KMS-11 (cell line): Measurements from ENCODE around the gene VWF.

Experiments used
- H2AFZ ChIP-seq: fragments of 200-600 bp; sonication (generic); 2 replicates; pipeline ENCODE4 v1.6.1; 2016; ENCODE audit warnings: antibody characterized with exemption, mixed run types, low read depth
- H3K27ac ChIP-seq: fragments of 200-600 bp; sonication (generic); 2 replicates; pipeline ENCODE4 v1.6.1; 2016; ENCODE audit warnings: mild to moderate bottlenecking, mixed run types
- H3K27me3 ChIP-seq: fragments of 200-600 bp; sonication (generic); 2 replicates; pipeline ENCODE4 v1.6.1; 2017; ENCODE audit warnings: mild to moderate bottlenecking, low read depth, mixed run types, moderate library complexity; ENCODE audit not compliant: insufficient read depth
- H3K36me3 ChIP-seq: fragments of 200-600 bp; sonication (generic); 2 replicates; pipeline ENCODE4 v1.6.1; 2017; ENCODE audit warnings: mild to moderate bottlenecking, mixed run types; ENCODE audit not compliant: insufficient read depth
- H3K4me1 ChIP-seq: fragments of 200-600 bp; sonication (generic); 2 replicates; pipeline ENCODE4 v1.6.1; 2016; ENCODE audit warnings: mild to moderate bottlenecking, low read depth, mixed run types; ENCODE audit not compliant: poor library complexity, severe bottlenecking
- H3K4me2 ChIP-seq: fragments of 200-600 bp; sonication (generic); 2 replicates; pipeline ENCODE4 v1.7.0; 2016; ENCODE audit warnings: mild to moderate bottlenecking, mixed run types
- H3K4me3 ChIP-seq: fragments of 200-600 bp; sonication (generic); IDR thresholded peaks from 2 replicates; pipeline ENCODE4 v1.6.1; 2017; ENCODE audit warnings: low read depth, low read length, mixed read lengths; ENCODE audit not compliant: insufficient read depth
- H3K79me2 ChIP-seq: fragments of 200-600 bp; sonication (generic); 2 replicates; pipeline ENCODE4 v1.6.1; 2016; ENCODE audit warnings: low read depth, mixed run types; ENCODE audit not compliant: insufficient read depth
- H3K9ac ChIP-seq: fragments of 200-600 bp; sonication (generic); 2 replicates; pipeline ENCODE4 v1.6.1; 2016; ENCODE audit warnings: mild to moderate bottlenecking, mixed run types
- H4K20me1 ChIP-seq: fragments of 200-600 bp; sonication (generic); 2 replicates; pipeline ENCODE4 v1.6.1; 2016; ENCODE audit warnings: mild to moderate bottlenecking, mixed run types; ENCODE audit not compliant: insufficient read depth
- CTCF ChIP-seq: fragments of 200-600 bp; sonication (generic); conservative IDR thresholded peaks from 2 replicates; pipeline ENCODE4 v1.6.1; 2017; ENCODE audit warnings: low read depth, mild to moderate bottlenecking, antibody characterized with exemption, low read length, moderate library complexity, mixed read lengths

The VWF gene

GRCh38 chr12:5909560-5909959 lies 214.9 kb downstream of the VWF start:
- Histone ChIP-seq H4K20me1 (no peaks in the 10 kb centered on the region), H3K36me3 (no peaks in the 10 kb centered on the region), H2AFZ (no peak overlapping the region), H3K27ac (no peak overlapping the region), H3K4me2 (no peak overlapping the region), H3K4me3 (no peak overlapping the region), H3K4me1 (no peaks in the 10 kb centered on the region), H3K9ac (no peak overlapping the region), H3K27me3 (no peaks in the 10 kb centered on the region), H3K79me2 (no peaks in the 10 kb centered on the region)
- no peak for TF ChIP-seq CTCF

- H3K27ac ChIP-seq: no peak overlapping the region
- H3K4me3 ChIP-seq: no peak overlapping the region
- no peaks in the 10 kb centered on the region for H3K4me1 ChIP-seq
- no peak overlapping the region for H3K9ac ChIP-seq
- H4K20me1 ChIP-seq: no peaks in the 10 kb centered on the region
- TF ChIP-seq CTCF: no peak
- H3K79me2 ChIP-seq: no peaks in the 10 kb centered on the region
- no peak overlapping the region for H3K4me2 ChIP-seq
- H3K36me3 ChIP-seq: no peaks in the 10 kb centered on the region
- no peaks in the 10 kb centered on the region for H3K27me3 ChIP-seq
- no peak overlapping the region for H2AFZ ChIP-seq
Measured at GRCh38 chr12:5908251-5908650, 216.2 kb downstream of the VWF start.

- no peaks in the 10 kb centered on the region for H3K4me1 ChIP-seq
- no peak overlapping the region for H3K4me2 ChIP-seq
- no peaks in the 10 kb centered on the region for H3K36me3 ChIP-seq
- H4K20me1 ChIP-seq: no peaks in the 10 kb centered on the region
- H3K79me2 ChIP-seq: no peaks in the 10 kb centered on the region
- no peak for TF ChIP-seq CTCF
- H3K4me3 ChIP-seq: no peak overlapping the region
- no peak overlapping the region for H3K9ac ChIP-seq
- no peak overlapping the region for H3K27ac ChIP-seq
- no peaks in the 10 kb centered on the region for H3K27me3 ChIP-seq
- H2AFZ ChIP-seq: no peak overlapping the region
Measured at GRCh38 chr12:5907807-5908206, 216.7 kb downstream of the VWF start.

DNA sequence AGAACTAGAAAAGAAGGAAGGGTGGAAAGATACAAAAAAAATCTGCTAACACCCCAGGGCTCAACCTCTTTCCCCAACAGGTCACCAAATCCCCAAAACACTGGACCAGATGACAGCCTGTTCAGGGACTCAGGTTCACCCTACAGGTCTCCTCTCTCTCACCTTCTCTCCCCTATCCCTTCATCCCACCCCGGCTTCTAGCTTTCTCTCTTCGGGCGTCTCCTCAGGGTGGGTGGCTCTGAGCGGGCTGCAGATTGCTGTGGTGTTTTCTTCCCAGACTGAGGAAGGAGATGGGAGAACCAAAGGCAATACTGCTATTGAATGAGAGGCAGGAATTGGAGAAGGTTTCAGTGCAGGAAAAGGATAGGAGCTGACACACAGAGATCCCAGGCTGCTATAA lies 218.7 kb downstream of the VWF start:
- Histone ChIP-seq H3K9ac (no peak overlapping the region), H2AFZ (no peak overlapping the region), H3K4me2 (no peak overlapping the region), H3K4me3 (no peak overlapping the region), H3K4me1 (no peaks in the 10 kb centered on the region), H3K27ac (no peak overlapping the region), H3K79me2 (no peaks in the 10 kb centered on the region), H3K36me3 (no peaks in the 10 kb centered on the region), H3K27me3 (no peaks in the 10 kb centered on the region), H4K20me1 (no peaks in the 10 kb centered on the region)
- TF ChIP-seq CTCF: no peak

- no peak overlapping the region for H3K27ac ChIP-seq
- no peaks in the 10 kb centered on the region for H3K27me3 ChIP-seq
- no peak overlapping the region for H3K9ac ChIP-seq
- H2AFZ ChIP-seq: no peak overlapping the region
- no peaks in the 10 kb centered on the region for H3K36me3 ChIP-seq
- H3K4me1 ChIP-seq: no peaks in the 10 kb centered on the region
- TF ChIP-seq CTCF: no peak
- H4K20me1 ChIP-seq: no peaks in the 10 kb centered on the region
- no peaks in the 10 kb centered on the region for H3K79me2 ChIP-seq
- H3K4me2 ChIP-seq: no peak overlapping the region
- no peak overlapping the region for H3K4me3 ChIP-seq
Measured at GRCh38 chr12:5904969-5905368, 219.5 kb downstream of the VWF start.
